Breast epithelium (tissue), 4 donors: ENCODE measurements around the gene PYGO1. TPM values are rescaled to one million over a fixed set of nuclear protein-coding genes. Genes with fewer than 3 reads are reported as not detected.
A peak's percentile ranks its signal among the peaks of the same experiment; 100 is the strongest.
"Not testable (repeated sequence)": the region's sequence is repeated elsewhere in the genome, so short reads cannot be mapped to it uniquely, and the experiment has no call there.

Source experiments
- DNase-seq, 2 donors: peaks; one replicate each; pipeline ENCODE4 v3.0.0-alpha.2; 2019; ENCODE audit warnings: low spot score in 2 of 2
- H3K27ac ChIP-seq, 2 donors: fragments of 200-600 bp; sonication (generic) in 1 of 2; one replicate each; pipeline ENCODE4 v1.5.1; 2016 to 2019; ENCODE audit warnings: mild to moderate bottlenecking in 1 of 2
- H3K27me3 ChIP-seq, 2 donors: fragments of 200-600 bp; sonication (generic) in 1 of 2; one replicate each; pipeline versions ENCODE4 v1.5.1 to v1.6.0; 2017 to 2019; ENCODE audit warnings: control low read depth in 1 of 2, mild to moderate bottlenecking in 1 of 2
- H3K36me3 ChIP-seq: fragments of 200-600 bp; one replicate; pipeline ENCODE4 v1.5.1; 2019
- H3K4me1 ChIP-seq, 2 donors: fragments of 200-600 bp; sonication (generic); one replicate each; pipeline ENCODE4 v1.5.1; 2016 to 2019; ENCODE audit warnings: control low read depth in 1 of 2
- H3K4me3 ChIP-seq, 3 donors: fragments of 200-600 bp; sonication (generic); 1 replicate in 2 of 3; 2 replicates in 1 of 3; pipeline ENCODE4 v1.5.1; 2016 to 2019; ENCODE audit warnings: mild to moderate bottlenecking in 3 of 3, moderate library complexity in 2 of 3
- H3K9me3 ChIP-seq, 2 donors: fragments of 200-600 bp; sonication (generic) in 1 of 2; one replicate each; pipeline ENCODE4 v1.5.1; 2016 to 2019; ENCODE audit warnings: control low read depth in 1 of 2
- POLR2A ChIP-seq: fragments of 450-650 bp; IDR thresholded peaks from one replicate; pipeline ENCODE4 v1.6.1; 2016; ENCODE audit warnings: antibody characterized with exemption, mild to moderate bottlenecking, moderate library complexity
- POLR2AphosphoS5 ChIP-seq, 3 donors: sonication (generic); formaldehyde crosslinking; IDR thresholded peaks; one replicate each; pipeline ENCODE4 v1.6.1; 2017; ENCODE audit warnings: antibody characterized with exemption in 3 of 3
- intact Hi-C: fragments of 100-400 bp; cut with DNase I; formaldehyde crosslinking; loops from one replicate; pipeline ENCODE4 v1.15.1; 2023; ENCODE audit warnings: low total_unique reads
- total RNA-seq, 3 donors: library from RNA; depleted of rRNA; stranded (reverse); fragments of >200 nt; gene quantifications; one replicate each; pipeline ENCODE4 v1.1.0, GENCODE V29; 2016
- TF ChIP-seq, protein P1 (sequence below), 3 donors: fragments of 450-650 bp; IDR thresholded peaks; one replicate each; pipeline ENCODE4 v1.5.1; 2016 to 2017; ENCODE audit warnings: antibody characterized with exemption in 3 of 3, mild to moderate bottlenecking in 3 of 3, moderate library complexity in 3 of 3

The PYGO1 gene
- total RNA-seq, 3 donors from 2014 or later: 4.9 to 8.5 (median 5.9) TPM

DNA sequence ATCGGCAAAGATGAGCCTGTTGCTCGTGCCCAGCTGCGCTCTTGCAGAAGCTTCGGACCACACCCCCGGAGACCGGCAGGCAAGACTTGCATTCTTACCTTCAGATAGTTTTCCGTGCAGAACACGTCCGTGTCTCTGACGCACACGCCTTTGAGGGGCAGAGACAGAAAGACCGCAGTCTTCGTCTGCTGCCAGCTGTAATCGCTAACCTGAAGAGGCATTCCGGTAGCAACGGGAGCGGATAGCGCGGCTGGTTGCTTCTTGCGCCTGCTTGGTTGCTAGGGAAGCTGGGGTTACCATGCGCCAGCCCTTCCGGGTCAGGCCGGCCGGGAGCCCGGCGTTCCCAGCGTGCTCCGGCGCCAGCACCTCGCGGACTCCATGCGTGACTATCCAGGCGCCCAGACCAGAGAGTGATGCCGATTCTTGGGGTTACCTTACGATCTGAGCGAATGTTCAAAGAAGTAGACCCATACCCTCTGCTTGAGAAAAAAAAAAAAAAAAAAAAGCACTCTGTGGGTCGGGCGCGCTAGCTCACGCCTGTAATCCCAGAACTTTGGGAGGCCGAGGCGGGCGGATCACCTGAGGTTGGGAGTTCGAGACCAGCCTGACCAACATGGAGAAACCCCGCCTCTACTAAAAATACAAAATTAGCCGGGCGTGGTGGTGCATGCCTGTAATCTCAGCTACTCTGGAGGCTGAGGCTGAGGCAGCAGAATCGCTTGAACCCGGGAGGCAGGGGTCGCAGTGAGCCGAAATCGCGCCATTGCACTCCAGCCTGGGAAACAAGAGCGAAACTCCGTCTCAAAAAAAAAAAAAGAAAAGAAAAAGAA lies 89.8 kb downstream of the PYGO1 start:
- peak overlapping the region in 1 of 2 donors; percentile 43 for H3K27ac ChIP-seq

GRCh38 chr15:55496716-55497115 lies 91.4 kb downstream of the PYGO1 start:
- TF ChIP-seq, protein P1, sequence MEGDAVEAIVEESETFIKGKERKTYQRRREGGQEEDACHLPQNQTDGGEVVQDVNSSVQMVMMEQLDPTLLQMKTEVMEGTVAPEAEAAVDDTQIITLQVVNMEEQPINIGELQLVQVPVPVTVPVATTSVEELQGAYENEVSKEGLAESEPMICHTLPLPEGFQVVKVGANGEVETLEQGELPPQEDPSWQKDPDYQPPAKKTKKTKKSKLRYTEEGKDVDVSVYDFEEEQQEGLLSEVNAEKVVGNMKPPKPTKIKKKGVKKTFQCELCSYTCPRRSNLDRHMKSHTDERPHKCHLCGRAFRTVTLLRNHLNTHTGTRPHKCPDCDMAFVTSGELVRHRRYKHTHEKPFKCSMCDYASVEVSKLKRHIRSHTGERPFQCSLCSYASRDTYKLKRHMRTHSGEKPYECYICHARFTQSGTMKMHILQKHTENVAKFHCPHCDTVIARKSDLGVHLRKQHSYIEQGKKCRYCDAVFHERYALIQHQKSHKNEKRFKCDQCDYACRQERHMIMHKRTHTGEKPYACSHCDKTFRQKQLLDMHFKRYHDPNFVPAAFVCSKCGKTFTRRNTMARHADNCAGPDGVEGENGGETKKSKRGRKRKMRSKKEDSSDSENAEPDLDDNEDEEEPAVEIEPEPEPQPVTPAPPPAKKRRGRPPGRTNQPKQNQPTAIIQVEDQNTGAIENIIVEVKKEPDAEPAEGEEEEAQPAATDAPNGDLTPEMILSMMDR (IDR thresholded peaks at IDR 0.05): no peak
- intact Hi-C loops: no loop called here

More for the DNA sequence above, 89.8 kb downstream of the PYGO1 start:
- peak in 2 of 3 donors; percentile 19 to 44 for TF ChIP-seq POLR2AphosphoS5 (IDR thresholded peaks at IDR 0.05)
- H3K4me3 ChIP-seq: peak overlapping the region; percentile 59 to 95 (median 60)
- intact Hi-C loops, H3K9me3 ChIP-seq, H3K27me3 ChIP-seq, H3K4me1 ChIP-seq, H3K36me3 ChIP-seq: not testable (repeated sequence)
- DNase-seq: peak; percentile 39 to 79

GRCh38 chr15:55494931-55495330 lies 93.2 kb downstream of the PYGO1 start:
- intact Hi-C loops: no loop called here
- no peak overlapping the region for H3K27ac ChIP-seq
- TF ChIP-seq, protein P1 (IDR thresholded peaks at IDR 0.05): no peak
- TF ChIP-seq POLR2A (no peak), POLR2AphosphoS5 (IDR thresholded peaks at IDR 0.05) (no peak)

More at GRCh38 chr15:55496716-55497115, 91.4 kb downstream of the PYGO1 start:
- Histone ChIP-seq H3K27me3 (no peaks in the 10 kb centered on the region), H3K4me3 (no peak overlapping the region), H3K9me3 (no peaks in the 10 kb centered on the region), H3K4me1 (no peaks in the 10 kb centered on the region), H3K27ac (no peak overlapping the region), H3K36me3 (no peaks in the 10 kb centered on the region)
- DNase-seq: no peak

GRCh38 chr15:55488952-55489600 lies 99.1 kb downstream of the PYGO1 start:
- H3K9me3 ChIP-seq, H3K27me3 ChIP-seq, intact Hi-C loops, H3K4me1 ChIP-seq, H3K36me3 ChIP-seq, DNase-seq, H3K4me3 ChIP-seq, H3K27ac ChIP-seq: not testable (repeated sequence)

More at GRCh38 chr15:55494931-55495330, 93.2 kb downstream of the PYGO1 start:
- Histone ChIP-seq H3K4me3 (no peak overlapping the region), H3K9me3 (no peaks in the 10 kb centered on the region), H3K27me3 (no peaks in the 10 kb centered on the region), H3K4me1 (no peaks in the 10 kb centered on the region), H3K36me3 (no peaks in the 10 kb centered on the region)
- no peak for DNase-seq

Other genes starting within 250 kb of the PYGO1 start
- gene CCPG1, start 180.0 kb downstream of the PYGO1 start, total RNA-seq: 10 to 100 TPM; 65.9 to 82.8 (median 74.9) TPM
- gene PIERCE2, start 179.8 kb downstream of the PYGO1 start, total RNA-seq: 1 to 10 TPM; 1.6 to 4.3 (median 2.6) TPM
- gene DNAAF4, start 80.1 kb downstream of the PYGO1 start, total RNA-seq: 1 to 10 TPM; 1.3 to 3.9 (median 3.5) TPM
- gene PRTG, start 154.8 kb upstream of the PYGO1 start, total RNA-seq: 10 to 100 TPM in 1 of 3 donors, 1 to 10 TPM in 2; 5.2 to 11.6 (median 5.8) TPM